Measurements from ENCODE around the gene FMOD. TPM values are rescaled to one million over a fixed set of nuclear protein-coding genes. Genes with fewer than 3 reads are reported as not detected.
A peak's percentile ranks its signal among the peaks of the same experiment; 100 is the strongest.

FMOD gene
- total RNA-seq (not detected), polyA plus RNA-seq (not detected), total RNA-seq (0 to 0.34 (median 0) reads per million in 6 experiments)

- no peak within 1 kb of the TSS for H3K27ac Mint-ChIP-seq
- peaks cover 0 to 9% (median 2%) of the 10 kb centered on the region in 4 donors for H3K4me1 Mint-ChIP-seq
- peaks cover 17 to 58% (median 32%) of the 10 kb centered on the region in 5 donors for H3K27me3 Mint-ChIP-seq
- POLR2A ChIA-PET = no interaction called here
- DNase-seq = no peak
- ATAC-seq = peak in 1 of 2 donors; percentile 46
- H3K36me3 Mint-ChIP-seq = no peaks in the 10 kb centered on the region
- H3K4me3 Mint-ChIP-seq = peak within 1 kb of the TSS in 7 of 10 donors; percentile 26 to 65 (median 54)
- no peaks in the 10 kb centered on the region for H3K9me3 Mint-ChIP-seq
Observed at GRCh38 chr1:203351037-203351625, at the start of gene FMOD. Gene FMOD (minus strand): TSS chr1:203351122. CDS start chr1:203348270, 2,852 bp downstream.

DNA sequence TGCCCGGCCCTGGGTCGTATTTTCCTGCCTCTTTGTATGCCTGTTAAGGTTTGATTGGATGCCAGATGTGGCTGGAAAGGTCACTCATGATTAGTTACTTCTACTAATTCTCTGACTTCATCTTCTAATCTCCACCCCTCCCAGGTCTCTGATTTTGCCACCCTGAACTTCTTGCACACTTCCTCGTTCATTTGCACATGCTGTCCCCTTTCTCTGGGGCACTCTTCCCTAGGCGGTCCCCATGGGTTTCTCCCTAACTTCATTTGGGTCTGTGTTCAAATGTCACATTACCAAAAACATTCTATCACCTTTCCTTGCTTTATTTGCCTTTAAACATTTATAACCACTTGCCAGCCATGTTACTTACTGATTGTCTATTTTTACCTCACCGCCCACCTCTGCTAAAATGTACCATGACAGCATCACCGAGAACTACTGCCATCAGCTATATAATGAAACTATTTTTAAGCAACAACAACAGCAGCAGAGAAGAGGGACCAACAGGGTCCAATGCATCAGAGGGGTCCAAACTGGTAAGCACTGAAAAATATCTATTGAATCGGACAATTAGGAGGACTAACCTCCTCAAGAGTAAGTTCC, 45.8 kb upstream of the FMOD start:
- DNase-seq (no peak), ATAC-seq (no peak)
- POLR2A ChIA-PET = no interaction called here
- H3K4me1 Mint-ChIP-seq = no peaks in the 10 kb centered on the region
- no peaks in the 10 kb centered on the region for H3K36me3 Mint-ChIP-seq
- H3K27ac Mint-ChIP-seq = no peak overlapping the region
- H3K9me3 Mint-ChIP-seq = peaks cover 0 to 12% (median 0%) of the 10 kb centered on the region in 9 donors
- H3K27me3 Mint-ChIP-seq = peaks cover 8 to 33% (median 28%) of the 10 kb centered on the region in 5 donors
- H3K4me3 Mint-ChIP-seq = no peak overlapping the region

- Mint-ChIP-seq H3K9me3 (peaks cover 0 to 12% (median 0%) of the 10 kb centered on the region in 9 donors), H3K27ac (no peak overlapping the region), H3K36me3 (no peaks in the 10 kb centered on the region), H3K27me3 (peaks cover 8 to 38% (median 28%) of the 10 kb centered on the region in 5 donors), H3K4me3 (no peak overlapping the region), H3K4me1 (no peaks in the 10 kb centered on the region)
- no peak for ATAC-seq
- POLR2A ChIA-PET = no interaction called here
- DNase-seq = no peak
Observed at GRCh38 chr1:203395751-203396150, 44.8 kb upstream of the FMOD start.

DNA sequence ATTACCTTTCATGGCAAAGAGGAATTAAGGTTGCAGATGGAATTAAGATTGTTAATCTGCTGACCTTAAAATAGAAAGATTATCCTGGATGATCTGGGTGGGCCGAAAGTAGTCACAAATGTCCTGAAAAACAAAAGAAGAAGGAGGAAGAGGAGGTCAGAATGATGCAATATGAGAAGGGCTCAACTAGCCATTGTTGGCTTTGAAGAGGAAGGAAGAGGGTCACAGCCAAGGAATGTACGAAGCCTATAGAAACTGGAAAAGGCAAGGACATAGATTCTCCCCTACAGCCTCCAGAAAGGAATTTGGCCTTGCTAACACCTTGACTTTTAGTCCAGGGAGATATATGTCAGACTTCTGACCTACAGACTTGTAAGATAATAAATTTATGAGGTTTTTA, 39.4 kb upstream of the FMOD start:
- DNase-seq (no peak), ATAC-seq (no peak)
- H3K36me3 Mint-ChIP-seq = no peaks in the 10 kb centered on the region
- no peak overlapping the region for H3K27ac Mint-ChIP-seq
- H3K4me3 Mint-ChIP-seq = no peak overlapping the region
- H3K27me3 Mint-ChIP-seq = peaks cover 5 to 31% (median 24%) of the 10 kb centered on the region in 5 donors
- no peaks in the 10 kb centered on the region for H3K4me1 Mint-ChIP-seq
- H3K9me3 Mint-ChIP-seq = peaks cover 0 to 12% (median 0%) of the 10 kb centered on the region in 9 donors
- POLR2A ChIA-PET = no interaction called here

DNA sequence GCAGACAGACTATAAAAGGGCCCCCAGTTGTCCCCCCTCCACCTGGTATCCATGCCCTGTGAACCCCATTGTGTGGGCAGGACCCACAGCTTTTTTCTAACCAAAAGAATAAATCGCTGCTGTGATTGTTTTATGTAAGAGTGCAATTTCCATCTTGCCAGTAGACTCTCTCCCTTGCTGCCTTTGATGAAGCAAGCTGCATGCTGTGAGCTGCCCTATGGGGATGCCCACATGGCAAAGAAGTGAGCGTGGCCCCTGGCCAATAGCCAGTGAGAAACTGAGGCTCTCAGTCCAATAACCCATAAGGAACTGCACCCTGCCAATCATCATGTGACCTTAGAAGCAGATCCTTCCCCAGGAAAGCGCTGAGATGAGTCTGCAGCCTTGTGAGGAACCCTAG, 37.8 kb upstream of the FMOD start:
- H3K4me1 Mint-ChIP-seq = no peaks in the 10 kb centered on the region
- H3K27me3 Mint-ChIP-seq = peaks cover 8 to 34% (median 27%) of the 10 kb centered on the region in 5 donors
- H3K4me3 Mint-ChIP-seq = no peak overlapping the region
- H3K27ac Mint-ChIP-seq = no peak overlapping the region
- ATAC-seq (no peak), DNase-seq (no peak)
- H3K9me3 Mint-ChIP-seq = peaks cover 0 to 7% (median 0%) of the 10 kb centered on the region in 9 donors
- no peaks in the 10 kb centered on the region for H3K36me3 Mint-ChIP-seq
- POLR2A ChIA-PET = no interaction called here

GRCh38 chr1:203382026-203382425, 31.1 kb upstream of the FMOD start:
- POLR2A ChIA-PET = no interaction called here
- no peak for DNase-seq
- Mint-ChIP-seq H3K9me3 (no peaks in the 10 kb centered on the region), H3K4me1 (peaks cover 0 to 23% (median 0%) of the 10 kb centered on the region in 4 donors), H3K4me3 (no peak overlapping the region), H3K27ac (peak overlapping the region in 1 of 10 donors; percentile 64), H3K36me3 (no peaks in the 10 kb centered on the region), H3K27me3 (peaks cover 10 to 30% (median 15%) of the 10 kb centered on the region in 5 donors)
- ATAC-seq = no peak

DNA sequence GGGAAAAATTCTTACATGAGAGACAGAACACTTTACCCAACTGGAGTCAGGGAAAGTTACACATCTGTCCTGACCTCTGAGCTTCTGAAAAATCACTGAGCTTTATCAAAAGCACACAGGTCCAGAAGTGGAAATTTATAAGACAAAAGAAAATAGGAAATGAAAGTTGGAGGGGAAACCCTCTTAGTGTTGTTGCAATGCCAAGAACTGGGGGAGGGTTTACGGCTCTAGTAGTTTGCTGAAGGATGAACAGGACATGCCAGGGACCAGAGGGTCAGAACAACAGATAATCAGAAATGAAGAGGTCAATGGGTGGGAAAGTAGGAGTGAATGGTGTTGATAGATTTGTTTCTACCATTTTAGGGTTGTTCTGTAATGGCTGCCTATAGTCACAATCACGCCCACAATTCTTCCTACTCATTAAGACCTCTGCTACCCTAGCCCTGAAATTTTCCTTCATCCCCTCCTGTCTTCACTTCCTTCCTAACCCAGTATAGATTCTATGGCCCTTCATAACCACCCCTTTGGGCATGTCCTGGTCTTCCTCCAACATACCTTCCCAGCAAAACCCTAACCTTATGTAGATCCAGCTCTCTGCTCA, 30.3 kb upstream of the FMOD start:
- peaks cover 0 to 23% (median 0%) of the 10 kb centered on the region in 4 donors for H3K4me1 Mint-ChIP-seq
- POLR2A ChIA-PET = no interaction called here

GRCh38 chr1:203380420-203381150, 29.7 kb upstream of the FMOD start:
- Mint-ChIP-seq H3K4me1 (peaks cover 0 to 23% (median 0%) of the 10 kb centered on the region in 4 donors), H3K36me3 (no peaks in the 10 kb centered on the region), H3K9me3 (no peaks in the 10 kb centered on the region), H3K27ac (peak overlapping the region in 1 of 10 donors; percentile 64), H3K27me3 (peaks cover 10 to 30% (median 15%) of the 10 kb centered on the region in 5 donors), H3K4me3 (peak overlapping the region in 1 of 10 donors; percentile 41)
- DNase-seq = no peak
- ATAC-seq = no peak
- POLR2A ChIA-PET = interaction anchor here (0.7 kb wide), 2 partner anchors 335 to 414 kb away, joined by 8 to 9 read pairs; no protein-coding TSS in a partner anchor

More for the DNA sequence above, 30.3 kb upstream of the FMOD start:
- H3K36me3 Mint-ChIP-seq = no peaks in the 10 kb centered on the region
- peak overlapping the region in 1 of 10 donors; percentile 64 for H3K27ac Mint-ChIP-seq
- no peak for ATAC-seq
- DNase-seq = no peak
- H3K27me3 Mint-ChIP-seq = peaks cover 10 to 30% (median 15%) of the 10 kb centered on the region in 5 donors
- H3K4me3 Mint-ChIP-seq = peak overlapping the region in 1 of 10 donors; percentile 41
- H3K9me3 Mint-ChIP-seq = no peaks in the 10 kb centered on the region

- Mint-ChIP-seq H3K9me3 (no peaks in the 10 kb centered on the region), H3K4me3 (no peak overlapping the region), H3K27ac (peak overlapping the region in 1 of 10 donors; percentile 44), H3K27me3 (peaks cover 8 to 30% (median 12%) of the 10 kb centered on the region in 5 donors), H3K4me1 (peaks cover 0 to 23% (median 0%) of the 10 kb centered on the region in 4 donors), H3K36me3 (no peaks in the 10 kb centered on the region)
- POLR2A ChIA-PET = interaction anchor here (0.7 kb wide), 2 partner anchors 111 to 413 kb away, joined by 3 to 9 read pairs; no protein-coding TSS in a partner anchor
- ATAC-seq (no peak), DNase-seq (no peak)
Observed at GRCh38 chr1:203379825-203380224, 28.9 kb upstream of the FMOD start.

GRCh38 chr1:203378556-203379245, 27.8 kb upstream of the FMOD start:
- Mint-ChIP-seq H3K36me3 (no peaks in the 10 kb centered on the region), H3K27ac (no peak overlapping the region), H3K4me1 (peaks cover 0 to 23% (median 0%) of the 10 kb centered on the region in 4 donors), H3K9me3 (no peaks in the 10 kb centered on the region), H3K4me3 (no peak overlapping the region), H3K27me3 (peaks cover 3 to 23% (median 9%) of the 10 kb centered on the region in 5 donors)
- ATAC-seq = no peak
- POLR2A ChIA-PET = interaction anchor here (0.7 kb wide), 1 partner anchor 110 kb away, joined by 3 read pairs; no protein-coding TSS in a partner anchor
- no peak for DNase-seq

DNA sequence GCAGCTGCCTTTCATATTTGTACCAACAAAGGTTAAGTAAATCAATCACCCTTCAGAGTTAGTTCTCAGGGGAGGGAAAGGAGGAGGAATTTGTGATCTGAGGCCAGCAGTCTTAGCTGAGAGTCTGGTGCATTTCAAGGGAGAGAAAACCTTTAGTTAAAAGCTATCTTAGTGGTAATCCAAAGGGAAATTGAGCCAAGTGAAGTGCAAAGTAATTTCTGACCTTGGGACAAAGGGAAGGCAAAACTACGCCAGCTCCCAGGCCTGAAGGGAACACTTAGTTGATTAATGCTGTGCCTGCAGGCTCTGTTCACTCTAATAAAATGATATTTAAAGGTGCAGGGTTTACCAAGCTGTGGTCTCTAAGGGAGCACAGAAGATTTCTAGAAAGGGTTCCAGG, 23.1 kb upstream of the FMOD start:
- POLR2A ChIA-PET = no interaction called here
- H3K4me3 Mint-ChIP-seq = no peak overlapping the region
- peaks cover 0 to 4% (median 0%) of the 10 kb centered on the region in 4 donors for H3K4me1 Mint-ChIP-seq
- H3K27ac Mint-ChIP-seq = no peak overlapping the region
- H3K27me3 Mint-ChIP-seq = peaks cover 0 to 5% (median 0%) of the 10 kb centered on the region in 5 donors
- no peak for ATAC-seq
- no peak for DNase-seq
- H3K9me3 Mint-ChIP-seq = no peaks in the 10 kb centered on the region
- H3K36me3 Mint-ChIP-seq = no peaks in the 10 kb centered on the region

GRCh38 chr1:203373002-203373401, 22.1 kb upstream of the FMOD start:
- H3K36me3 Mint-ChIP-seq = no peaks in the 10 kb centered on the region
- peaks cover 0 to 5% (median 0%) of the 10 kb centered on the region in 4 donors for H3K4me1 Mint-ChIP-seq
- no peak overlapping the region for H3K4me3 Mint-ChIP-seq
- DNase-seq = no peak
- ATAC-seq = no peak
- H3K27me3 Mint-ChIP-seq = peaks cover 0 to 5% (median 0%) of the 10 kb centered on the region in 5 donors
- no peak overlapping the region for H3K27ac Mint-ChIP-seq
- H3K9me3 Mint-ChIP-seq = no peaks in the 10 kb centered on the region
- POLR2A ChIA-PET = interaction anchor here (0.7 kb wide), 1 partner anchor 26 kb away, joined by 3 read pairs; no protein-coding TSS in a partner anchor
